Cardiac muscle cell (in vitro differentiated cells and primary cell): ENCODE measurements around the gene ADCK1. TPM values are rescaled to one million over a fixed set of nuclear protein-coding genes. Genes with fewer than 3 reads are reported as not detected.
"Not testable (repeated sequence)": the region's sequence is repeated elsewhere in the genome, so short reads cannot be mapped to it uniquely, and the experiment has no call there.

ENCODE experiments used
- DNase-seq, 2 donors: peaks; one replicate each; pipeline versions ENCODE4 v3.0.0 to v3.0.0-alpha.2; 2010 to 2017; ENCODE audit warnings: low read depth in 1 of 2, low spot score in 1 of 2
- H3K27ac ChIP-seq: fragments of 200-600 bp; sonication (generic); 2 replicates; pipeline ENCODE4 v1.5.1; 2016
- H3K27me3 ChIP-seq: fragments of 200-600 bp; sonication (generic); 2 replicates; pipeline ENCODE4 v1.6.0; 2016; ENCODE audit warnings: control low read depth
- H3K36me3 ChIP-seq: fragments of 200-600 bp; sonication (generic); 2 replicates; pipeline ENCODE4 v1.5.1; 2016; ENCODE audit warnings: control low read depth
- H3K4me1 ChIP-seq: fragments of 200-600 bp; sonication (generic); 2 replicates; pipeline ENCODE4 v1.8.1; 2017; ENCODE audit warnings: low read depth, mild to moderate bottlenecking, mixed run types
- H3K4me3 ChIP-seq: fragments of 200-600 bp; sonication (generic); 2 replicates; pipeline ENCODE4 v1.5.1; 2016; ENCODE audit warnings: mild to moderate bottlenecking
- H3K9me3 ChIP-seq: fragments of 200-600 bp; sonication (generic); 2 replicates; pipeline ENCODE4 v1.5.1; 2017; ENCODE audit warnings: low read depth, mild to moderate bottlenecking, control low read depth
- polyA plus RNA-seq: library from polyadenylated mRNA; unstranded; fragments of >200 nt; fragmentation: Nextera tagmentation; extraction: Ambion mirVana; gene quantifications from 2 replicates; pipeline ENCODE4 v1.2.1, GENCODE V29; 2016
- total RNA-seq: library from RNA; depleted of rRNA; stranded (reverse); fragments of >200 nt; gene quantifications from 2 replicates; pipeline ENCODE4 v1.2.3, GENCODE V29; 2016
- TF ChIP-seq, protein P1 (sequence below): IDR thresholded peaks from 2 replicates; pipeline ENCODE4 v1.5.1; 2012; ENCODE audit warnings: low read depth, mild to moderate bottlenecking, low read length

ADCK1 gene
- total and polyA plus RNA-seq, 2 experiments from 2014 or later = 12.2 to 20.6 TPM

GRCh38 chr14:77950371-77951063 is 150.6 kb downstream of the ADCK1 start:
- Histone ChIP-seq H3K4me3 (no peak overlapping the region), H3K27ac (no peak overlapping the region), H3K27me3 (no peaks in the 10 kb centered on the region), H3K4me1 (no peaks in the 10 kb centered on the region), H3K36me3 (no peaks in the 10 kb centered on the region), H3K9me3 (no peaks in the 10 kb centered on the region)
- peak in 1 of 2 donors; percentile 12 for DNase-seq
- TF ChIP-seq, protein P1, sequence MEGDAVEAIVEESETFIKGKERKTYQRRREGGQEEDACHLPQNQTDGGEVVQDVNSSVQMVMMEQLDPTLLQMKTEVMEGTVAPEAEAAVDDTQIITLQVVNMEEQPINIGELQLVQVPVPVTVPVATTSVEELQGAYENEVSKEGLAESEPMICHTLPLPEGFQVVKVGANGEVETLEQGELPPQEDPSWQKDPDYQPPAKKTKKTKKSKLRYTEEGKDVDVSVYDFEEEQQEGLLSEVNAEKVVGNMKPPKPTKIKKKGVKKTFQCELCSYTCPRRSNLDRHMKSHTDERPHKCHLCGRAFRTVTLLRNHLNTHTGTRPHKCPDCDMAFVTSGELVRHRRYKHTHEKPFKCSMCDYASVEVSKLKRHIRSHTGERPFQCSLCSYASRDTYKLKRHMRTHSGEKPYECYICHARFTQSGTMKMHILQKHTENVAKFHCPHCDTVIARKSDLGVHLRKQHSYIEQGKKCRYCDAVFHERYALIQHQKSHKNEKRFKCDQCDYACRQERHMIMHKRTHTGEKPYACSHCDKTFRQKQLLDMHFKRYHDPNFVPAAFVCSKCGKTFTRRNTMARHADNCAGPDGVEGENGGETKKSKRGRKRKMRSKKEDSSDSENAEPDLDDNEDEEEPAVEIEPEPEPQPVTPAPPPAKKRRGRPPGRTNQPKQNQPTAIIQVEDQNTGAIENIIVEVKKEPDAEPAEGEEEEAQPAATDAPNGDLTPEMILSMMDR = no peak

DNA sequence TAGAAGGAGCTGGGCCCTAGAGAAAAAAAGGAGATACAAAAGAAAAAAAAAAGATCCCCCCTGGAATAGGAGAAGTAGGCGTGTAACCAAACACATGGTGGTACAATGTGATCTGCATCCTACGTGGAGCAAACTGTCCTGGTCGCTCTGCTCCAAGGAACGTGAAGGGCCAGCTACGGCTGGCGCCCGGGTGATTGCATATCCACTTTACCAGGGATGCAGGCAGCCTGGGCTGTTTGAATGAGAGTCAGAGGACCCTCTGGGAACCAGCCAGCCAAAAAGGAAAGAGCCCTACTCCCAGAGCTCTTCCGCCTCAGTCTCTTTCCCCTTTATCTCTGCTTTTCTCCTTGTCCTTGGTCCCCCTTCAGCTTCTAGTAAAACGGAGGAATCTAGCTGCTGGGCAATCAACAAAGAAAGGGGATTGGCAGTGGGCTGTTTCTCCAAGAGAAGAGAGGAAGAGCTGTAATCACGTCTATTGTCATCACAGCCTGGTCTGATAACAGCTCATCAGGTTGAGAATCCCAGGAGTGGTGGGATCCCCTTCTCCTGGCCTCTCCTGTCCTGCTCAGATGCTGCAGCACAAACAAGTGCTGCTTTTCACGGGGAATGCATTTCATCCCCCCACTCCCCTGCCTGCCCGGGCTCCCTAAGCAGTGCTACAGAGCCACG is 156.0 kb downstream of the ADCK1 start:
- H3K4me1 ChIP-seq = no peaks in the 10 kb centered on the region
- no peak overlapping the region for H3K27ac ChIP-seq
- no peak overlapping the region for H3K4me3 ChIP-seq
- no peak for DNase-seq
- H3K9me3 ChIP-seq = no peaks in the 10 kb centered on the region
- TF ChIP-seq, protein P1 = no peak
- peaks cover 13% of the 10 kb centered on the region for H3K27me3 ChIP-seq
- H3K36me3 ChIP-seq = no peaks in the 10 kb centered on the region

DNA sequence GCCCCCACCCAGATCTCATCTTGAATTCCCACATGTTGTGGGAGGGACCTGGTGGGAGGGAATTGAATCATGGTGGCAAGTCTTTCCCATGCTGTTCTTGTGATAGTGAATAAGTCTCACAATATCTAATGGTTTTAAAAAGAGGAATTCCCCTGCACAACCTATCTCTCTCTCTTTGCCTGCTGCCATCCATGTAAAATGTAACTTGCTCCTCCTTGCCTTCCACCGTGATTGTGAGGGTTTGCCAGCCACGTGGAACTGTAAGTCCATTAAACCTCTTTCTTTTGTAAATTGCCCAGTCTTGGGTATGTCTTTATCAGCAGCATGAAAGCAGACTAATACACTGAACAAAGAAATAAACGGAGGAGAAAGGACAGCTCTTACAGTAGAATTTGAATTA is 159.8 kb downstream of the ADCK1 start:
- not testable (repeated sequence) for H3K36me3 ChIP-seq, H3K9me3 ChIP-seq, H3K27ac ChIP-seq, H3K4me3 ChIP-seq, H3K4me1 ChIP-seq, DNase-seq
- H3K27me3 ChIP-seq = peaks cover 13% of the 10 kb centered on the region

GRCh38 chr14:77961847-77962580 is 162.1 kb downstream of the ADCK1 start:
- H3K27ac ChIP-seq = no peak overlapping the region
- no peak for DNase-seq
- no peaks in the 10 kb centered on the region for H3K4me1 ChIP-seq
- H3K9me3 ChIP-seq = no peaks in the 10 kb centered on the region
- no peak overlapping the region for H3K4me3 ChIP-seq
- TF ChIP-seq, protein P1 = no peak
- H3K36me3 ChIP-seq = no peaks in the 10 kb centered on the region
- H3K27me3 ChIP-seq = peaks cover 26% of the 10 kb centered on the region

DNA sequence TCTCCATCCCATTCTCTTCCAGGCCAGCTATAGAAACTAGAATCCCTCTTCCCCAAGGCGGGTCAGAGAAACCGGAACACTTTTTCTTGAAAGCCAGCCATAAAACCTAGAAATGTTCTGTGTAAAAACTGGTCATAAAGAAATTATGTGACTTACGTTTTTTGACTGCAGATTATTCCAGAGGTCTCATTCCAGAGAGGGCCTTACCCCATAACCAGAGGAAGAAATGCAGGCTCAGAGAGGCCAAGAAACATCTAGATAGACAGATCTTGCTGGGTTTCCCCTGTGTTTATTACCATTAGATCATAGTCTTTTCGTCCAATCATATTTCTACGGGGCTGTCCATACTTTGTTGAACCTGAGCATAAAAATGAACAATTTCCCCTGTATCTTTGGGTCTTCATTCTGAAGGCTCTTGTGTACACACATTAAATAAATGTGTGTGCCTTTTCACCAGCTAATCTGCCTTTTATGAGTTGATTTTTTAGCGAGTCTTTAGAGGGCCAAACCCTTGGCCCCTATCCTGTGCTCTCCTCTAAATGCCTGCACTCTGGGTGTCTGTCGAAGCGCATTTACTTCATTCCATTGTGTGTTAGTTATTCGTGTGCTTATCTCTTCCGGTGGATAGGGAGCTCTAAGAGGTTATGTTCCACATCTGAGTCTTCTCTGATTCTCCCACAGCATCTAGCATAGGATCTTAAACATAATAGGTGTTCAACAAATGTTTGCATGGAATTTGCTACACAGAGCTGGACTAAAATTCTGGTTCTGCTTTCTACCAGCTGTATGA is 163.0 kb downstream of the ADCK1 start:
- Histone ChIP-seq H3K36me3 (no peaks in the 10 kb centered on the region), H3K27me3 (peaks cover 31% of the 10 kb centered on the region), H3K27ac (no peak overlapping the region), H3K9me3 (no peaks in the 10 kb centered on the region), H3K4me3 (no peak overlapping the region), H3K4me1 (no peaks in the 10 kb centered on the region)
- peak in 1 of 2 donors; percentile 21 for DNase-seq
- TF ChIP-seq, protein P1 = no peak
